SH-SY5Y (cell line): Measurements from ENCODE around the gene SAP30BP.

Experiments
- GATA2 ChIP-seq: IDR thresholded peaks from 2 replicates; pipeline ENCODE4 v1.6.1; 2011; ENCODE audit warnings: mild to moderate bottlenecking, low read depth, low read length
- GATA3 ChIP-seq: IDR thresholded peaks from 2 replicates; pipeline ENCODE4 v1.6.1; 2011; ENCODE audit warnings: low read depth, mild to moderate bottlenecking, low read length, moderate library complexity

DNA sequence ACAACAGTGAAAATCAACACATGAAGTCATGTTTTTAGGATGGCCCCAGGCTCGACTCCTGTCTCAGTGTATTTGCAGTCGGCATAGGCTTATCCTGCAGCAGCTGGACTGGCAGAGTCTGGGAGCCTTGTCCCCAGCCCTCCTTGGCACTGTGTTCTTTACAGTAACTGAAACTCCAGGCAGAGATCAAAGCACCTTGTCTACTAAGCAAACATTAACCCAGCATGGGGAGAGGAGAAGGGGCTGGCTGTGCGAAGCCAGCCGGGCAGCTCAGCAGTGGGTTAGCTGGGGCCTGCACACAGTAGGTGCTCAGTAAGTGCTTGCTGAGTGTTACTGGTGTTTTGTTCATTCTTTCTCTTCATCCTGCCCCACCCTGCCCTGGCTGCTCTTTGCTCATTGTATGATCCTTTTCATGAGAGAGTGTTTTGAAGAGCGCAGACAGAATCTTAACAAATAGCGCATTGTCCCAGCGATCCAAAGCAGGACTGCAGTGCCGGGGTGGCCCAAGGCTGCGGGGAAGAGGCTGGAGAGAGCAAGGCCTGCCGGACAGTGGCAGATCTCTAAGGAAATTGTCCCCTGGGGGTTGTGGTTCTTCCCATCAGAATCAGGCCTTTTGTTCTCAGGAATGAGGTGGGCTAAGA is 30.6 kb downstream of the SAP30BP start:
- TF ChIP-seq GATA2 (no peak), GATA3 (no peak)
